GM18519 (cell line): ENCODE data around the gene VSIG4.

Experiments used
- ATAC-seq: cut with Tn5 transposase; IDR thresholded peaks from one replicate; pipeline ENCODE4 v1.9.1; 2021; ENCODE audit warnings: mild to moderate bottlenecking, moderate library complexity; ENCODE audit not compliant: unreplicated experiment, low FRiP score

The VSIG4 gene

GRCh38 chrX:66012094-66012534 lies 27.8 kb downstream of the VSIG4 start:
- ATAC-seq: peak; percentile 37

- ATAC-seq: no peak
Measured at GRCh38 chrX:66009231-66009845, 30.5 kb downstream of the VSIG4 start.

GRCh38 chrX:66008328-66008970 lies 31.4 kb downstream of the VSIG4 start:
- ATAC-seq: no peak

- ATAC-seq: no peak
Measured at GRCh38 chrX:66007851-66008250, 32.0 kb downstream of the VSIG4 start.

- ATAC-seq: no peak
Measured at GRCh38 chrX:66005830-66006449, 33.9 kb downstream of the VSIG4 start.

GRCh38 chrX:66004928-66005829 lies 34.7 kb downstream of the VSIG4 start:
- ATAC-seq: no peak

- no peak for ATAC-seq
Measured at GRCh38 chrX:66002824-66003680, 36.8 kb downstream of the VSIG4 start.

- ATAC-seq: no peak
Measured at GRCh38 chrX:66001596-66001995, 38.3 kb downstream of the VSIG4 start.

- ATAC-seq: no peak
Measured at GRCh38 chrX:66000628-66001272, 39.1 kb downstream of the VSIG4 start.

GRCh38 chrX:66000178-66000577 lies 39.7 kb downstream of the VSIG4 start:
- ATAC-seq: no peak

GRCh38 chrX:65999563-66000148 lies 40.2 kb downstream of the VSIG4 start:
- no peak for ATAC-seq

GRCh38 chrX:65999029-65999562 lies 40.8 kb downstream of the VSIG4 start:
- no peak for ATAC-seq

GRCh38 chrX:65997978-65998717 lies 41.7 kb downstream of the VSIG4 start:
- ATAC-seq: no peak

GRCh38 chrX:65994519-65995506 lies 45.1 kb downstream of the VSIG4 start:
- no peak for ATAC-seq

GRCh38 chrX:65993915-65994460 lies 45.9 kb downstream of the VSIG4 start:
- ATAC-seq: no peak

GRCh38 chrX:65993332-65993731 lies 46.5 kb downstream of the VSIG4 start:
- ATAC-seq: no peak

GRCh38 chrX:65990702-65991101 lies 49.2 kb downstream of the VSIG4 start:
- ATAC-seq: no peak
